Neutrophil (primary cell): ENCODE results near the gene PDE6H.
A peak's percentile ranks its signal among the peaks of the same experiment; 100 is the strongest.

Source experiments
- H3K27ac ChIP-seq: fragments of 200-600 bp; sonication (generic); 2 replicates; pipeline ENCODE4 v1.5.1; 2016; ENCODE audit warnings: mild to moderate bottlenecking, moderate library complexity
- H3K27me3 ChIP-seq: fragments of 200-600 bp; sonication (generic); 2 replicates; pipeline ENCODE4 v1.6.0; 2016; ENCODE audit warnings: mild to moderate bottlenecking
- H3K36me3 ChIP-seq: fragments of 200-600 bp; sonication (generic); 2 replicates; pipeline ENCODE4 v1.5.1; 2017
- H3K4me1 ChIP-seq, 2 experiments: fragments of 200-600 bp in 1 of 2; sonication (generic) in 1 of 2; 1 replicate in 1 of 2; 2 replicates in 1 of 2; pipeline versions ENCODE4 v1.5.1 to v1.6.1; 2013 to 2016; ENCODE audit warnings: low read depth in 1 of 2, low read length in 1 of 2, mild to moderate bottlenecking in 1 of 2, moderate library complexity in 1 of 2; ENCODE audit not compliant: control insufficient read depth in 1 of 2, insufficient read depth in 1 of 2
- H3K4me3 ChIP-seq, 2 experiments: fragments of 200-600 bp in 1 of 2; sonication (generic) in 1 of 2; 1 replicate in 1 of 2; 2 replicates in 1 of 2; pipeline ENCODE4 v1.5.1; 2013 to 2016; ENCODE audit warnings: low read depth in 1 of 2, low read length in 1 of 2, mild to moderate bottlenecking in 1 of 2, moderate library complexity in 1 of 2
- H3K9me3 ChIP-seq: fragments of 200-600 bp; sonication (generic); 2 replicates; pipeline ENCODE4 v1.5.1; 2016
- TF ChIP-seq, protein P1 (sequence below): fragments of 200-600 bp; sonication (generic); IDR thresholded peaks from 2 replicates; pipeline ENCODE4 v1.5.1; 2016; ENCODE audit warnings: antibody characterized with exemption

The PDE6H gene

GRCh38 chr12:14972816-14973215, at the start of gene PDE6H:
TSS of gene PDE6H (plus strand) at chr12:14973042. CDS start at chr12:14978013, 4,971 bp downstream.
- no peaks in the 10 kb centered on the region for H3K36me3 ChIP-seq
- H3K4me1 ChIP-seq = peaks cover 39 to 48% of the 10 kb centered on the region in 2 experiments
- no peaks in the 10 kb centered on the region for H3K9me3 ChIP-seq
- no peak within 1 kb of the TSS for H3K4me3 ChIP-seq
- no peaks in the 10 kb centered on the region for H3K27me3 ChIP-seq
- TF ChIP-seq, protein P1, sequence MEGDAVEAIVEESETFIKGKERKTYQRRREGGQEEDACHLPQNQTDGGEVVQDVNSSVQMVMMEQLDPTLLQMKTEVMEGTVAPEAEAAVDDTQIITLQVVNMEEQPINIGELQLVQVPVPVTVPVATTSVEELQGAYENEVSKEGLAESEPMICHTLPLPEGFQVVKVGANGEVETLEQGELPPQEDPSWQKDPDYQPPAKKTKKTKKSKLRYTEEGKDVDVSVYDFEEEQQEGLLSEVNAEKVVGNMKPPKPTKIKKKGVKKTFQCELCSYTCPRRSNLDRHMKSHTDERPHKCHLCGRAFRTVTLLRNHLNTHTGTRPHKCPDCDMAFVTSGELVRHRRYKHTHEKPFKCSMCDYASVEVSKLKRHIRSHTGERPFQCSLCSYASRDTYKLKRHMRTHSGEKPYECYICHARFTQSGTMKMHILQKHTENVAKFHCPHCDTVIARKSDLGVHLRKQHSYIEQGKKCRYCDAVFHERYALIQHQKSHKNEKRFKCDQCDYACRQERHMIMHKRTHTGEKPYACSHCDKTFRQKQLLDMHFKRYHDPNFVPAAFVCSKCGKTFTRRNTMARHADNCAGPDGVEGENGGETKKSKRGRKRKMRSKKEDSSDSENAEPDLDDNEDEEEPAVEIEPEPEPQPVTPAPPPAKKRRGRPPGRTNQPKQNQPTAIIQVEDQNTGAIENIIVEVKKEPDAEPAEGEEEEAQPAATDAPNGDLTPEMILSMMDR = no peak
- peak within 1 kb of the TSS; percentile 79 for H3K27ac ChIP-seq

GRCh38 chr12:14923944-14924343, 48.9 kb upstream of the PDE6H start:
- no peaks in the 10 kb centered on the region for H3K9me3 ChIP-seq
- no peak overlapping the region for H3K4me3 ChIP-seq
- peaks cover 35% of the 10 kb centered on the region for H3K36me3 ChIP-seq
- TF ChIP-seq, protein P1 = no peak
- no peak overlapping the region for H3K27ac ChIP-seq
- H3K27me3 ChIP-seq = no peaks in the 10 kb centered on the region
- no peaks in the 10 kb centered on the region for H3K4me1 ChIP-seq

GRCh38 chr12:14924541-14924940, 48.3 kb upstream of the PDE6H start:
- Histone ChIP-seq H3K4me1 (no peaks in the 10 kb centered on the region), H3K27me3 (no peaks in the 10 kb centered on the region), H3K9me3 (no peaks in the 10 kb centered on the region), H3K36me3 (peaks cover 29% of the 10 kb centered on the region), H3K27ac (no peak overlapping the region), H3K4me3 (no peak overlapping the region)
- TF ChIP-seq, protein P1 = no peak

DNA sequence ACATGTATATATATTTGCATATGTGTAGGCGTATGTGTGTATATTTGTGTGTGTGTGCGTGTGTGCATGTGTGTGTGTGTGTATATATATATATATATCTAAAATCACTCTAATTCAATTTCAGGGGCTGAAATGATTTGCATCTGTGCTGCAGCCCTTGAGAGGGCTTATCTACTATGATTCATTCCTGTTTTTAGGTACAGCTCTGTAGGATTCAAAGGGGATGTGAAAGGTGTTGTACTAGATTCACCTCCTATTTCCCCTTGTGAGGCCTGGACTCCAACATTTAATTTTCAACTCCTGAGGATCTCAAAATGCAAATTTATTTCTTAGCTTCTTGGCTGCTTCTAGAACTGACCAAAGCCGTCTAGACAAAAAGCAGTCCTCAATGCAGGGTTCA, 45.6 kb upstream of the PDE6H start:
- H3K36me3 ChIP-seq = peaks cover 34% of the 10 kb centered on the region
- H3K27me3 ChIP-seq = no peaks in the 10 kb centered on the region
- no peak overlapping the region for H3K4me3 ChIP-seq
- H3K27ac ChIP-seq = no peak overlapping the region
- H3K9me3 ChIP-seq = no peaks in the 10 kb centered on the region
- no peaks in the 10 kb centered on the region for H3K4me1 ChIP-seq
- TF ChIP-seq, protein P1 = no peak

DNA sequence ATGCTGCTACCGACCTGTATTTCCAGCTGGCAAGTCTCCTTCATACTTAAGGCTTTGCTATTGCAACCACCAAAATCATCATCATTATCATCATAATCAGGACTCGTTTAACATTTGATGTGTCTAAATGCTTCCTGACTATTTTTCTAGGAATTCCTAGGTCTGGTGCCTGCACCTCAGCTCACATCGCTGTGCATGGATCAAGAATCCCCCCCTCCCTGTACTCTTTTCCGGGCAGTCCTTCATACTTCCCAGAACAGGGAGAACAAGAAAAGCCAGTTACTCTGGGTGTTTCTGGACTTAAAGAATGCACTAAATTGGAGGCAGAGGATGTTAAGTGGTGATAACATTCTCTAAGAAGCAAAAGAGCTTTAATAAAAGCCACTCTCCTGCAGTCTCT, 43.9 kb upstream of the PDE6H start:
- Histone ChIP-seq H3K9me3 (no peaks in the 10 kb centered on the region), H3K27me3 (no peaks in the 10 kb centered on the region), H3K27ac (no peak overlapping the region), H3K4me3 (no peak overlapping the region), H3K36me3 (peaks cover 43% of the 10 kb centered on the region), H3K4me1 (no peaks in the 10 kb centered on the region)
- TF ChIP-seq, protein P1 = no peak

- Histone ChIP-seq H3K4me3 (no peak overlapping the region), H3K27me3 (no peaks in the 10 kb centered on the region), H3K36me3 (peaks cover 55% of the 10 kb centered on the region), H3K27ac (no peak overlapping the region), H3K4me1 (no peaks in the 10 kb centered on the region), H3K9me3 (no peaks in the 10 kb centered on the region)
- TF ChIP-seq, protein P1 = no peak
Measured at GRCh38 chr12:14930299-14930698, 42.5 kb upstream of the PDE6H start.
